Sigmoid colon (tissue), 4 donors: Measurements from ENCODE around the gene PLPP1.

Source experiments
- EP300 ChIP-seq, 4 donors: sonication (generic); formaldehyde crosslinking; IDR thresholded peaks; one replicate each; pipeline ENCODE4 v1.6.1; 2017; ENCODE audit warnings: antibody characterized with exemption in 4 of 4
- POLR2AphosphoS5 ChIP-seq, 4 donors: sonication (generic); formaldehyde crosslinking; IDR thresholded peaks; one replicate each; pipeline ENCODE4 v1.6.1; 2017; ENCODE audit warnings: antibody characterized with exemption in 4 of 4
- TF ChIP-seq, protein P1 (sequence below), 4 experiments: fragments of 450-650 bp in 3 of 4; fragments of 200-600 bp in 1 of 4; IDR thresholded peaks; one replicate each; pipeline ENCODE4 v1.5.1; 2016 to 2019; ENCODE audit warnings: antibody characterized with exemption in 4 of 4, mild to moderate bottlenecking in 3 of 4, moderate library complexity in 2 of 4

- TF ChIP-seq POLR2AphosphoS5 (IDR thresholded peaks at IDR 0.05) (no peak), EP300 (IDR thresholded peaks at IDR 0.05) (no peak)
- TF ChIP-seq, protein P1, sequence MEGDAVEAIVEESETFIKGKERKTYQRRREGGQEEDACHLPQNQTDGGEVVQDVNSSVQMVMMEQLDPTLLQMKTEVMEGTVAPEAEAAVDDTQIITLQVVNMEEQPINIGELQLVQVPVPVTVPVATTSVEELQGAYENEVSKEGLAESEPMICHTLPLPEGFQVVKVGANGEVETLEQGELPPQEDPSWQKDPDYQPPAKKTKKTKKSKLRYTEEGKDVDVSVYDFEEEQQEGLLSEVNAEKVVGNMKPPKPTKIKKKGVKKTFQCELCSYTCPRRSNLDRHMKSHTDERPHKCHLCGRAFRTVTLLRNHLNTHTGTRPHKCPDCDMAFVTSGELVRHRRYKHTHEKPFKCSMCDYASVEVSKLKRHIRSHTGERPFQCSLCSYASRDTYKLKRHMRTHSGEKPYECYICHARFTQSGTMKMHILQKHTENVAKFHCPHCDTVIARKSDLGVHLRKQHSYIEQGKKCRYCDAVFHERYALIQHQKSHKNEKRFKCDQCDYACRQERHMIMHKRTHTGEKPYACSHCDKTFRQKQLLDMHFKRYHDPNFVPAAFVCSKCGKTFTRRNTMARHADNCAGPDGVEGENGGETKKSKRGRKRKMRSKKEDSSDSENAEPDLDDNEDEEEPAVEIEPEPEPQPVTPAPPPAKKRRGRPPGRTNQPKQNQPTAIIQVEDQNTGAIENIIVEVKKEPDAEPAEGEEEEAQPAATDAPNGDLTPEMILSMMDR (IDR thresholded peaks at IDR 0.05), result no peak
These were observed 150.7 kb downstream of the PLPP1 start for GRCh38 chr5:55384072-55384471.
